Upper lobe of left lung (tissue), 6 donors: ENCODE results near the gene DENND1A. TPM values are rescaled to one million over a fixed set of nuclear protein-coding genes. Genes with fewer than 3 reads are reported as not detected.

Experiments
- ATAC-seq, 2 donors: fragments of 200-7000 bp; cut with Tn5 transposase; one replicate each; pipeline ENCODE4 v1.9.1; 2022; ENCODE audit warnings: mild to moderate bottlenecking in 2 of 2, moderate library complexity in 2 of 2; ENCODE audit not compliant: low FRiP score in 2 of 2
- DNase-seq, 2 donors: peaks; one replicate each; pipeline ENCODE4 v3.0.0-alpha.2; 2019 to 2020
- H3K27ac ChIP-seq, 4 donors: fragments of 200-600 bp; sonication (generic); one replicate each; pipeline ENCODE4 v1.5.1; 2016 to 2019
- H3K27me3 ChIP-seq, 4 donors: fragments of 200-600 bp; sonication (generic); one replicate each; pipeline ENCODE4 v1.5.1; 2017 to 2019
- H3K36me3 ChIP-seq, 4 donors: fragments of 200-600 bp; sonication (generic); one replicate each; pipeline ENCODE4 v1.5.1; 2016 to 2019
- H3K4me1 ChIP-seq, 4 donors: fragments of 200-600 bp; sonication (generic); one replicate each; pipeline ENCODE4 v1.5.1; 2018 to 2019
- H3K4me3 ChIP-seq, 4 donors: fragments of 200-600 bp; sonication (generic); one replicate each; pipeline ENCODE4 v1.5.1; 2017 to 2019; ENCODE audit warnings: mild to moderate bottlenecking in 2 of 4, moderate library complexity in 1 of 4
- H3K9me3 ChIP-seq, 4 donors: fragments of 200-600 bp; sonication (generic); one replicate each; pipeline ENCODE4 v1.5.1; 2018 to 2019
- CTCF ChIP-seq, 6 experiments: fragments of 450-650 bp in 4 of 6; fragments of 200-600 bp in 2 of 6; sonication (generic) in 2 of 6; IDR thresholded peaks; one replicate each; pipeline ENCODE4 v1.5.1; 2016 to 2019; ENCODE audit warnings: antibody characterized with exemption in 6 of 6
- EP300 ChIP-seq, 4 donors: sonication (generic); formaldehyde crosslinking; IDR thresholded peaks; one replicate each; pipeline ENCODE4 v1.5.1; 2017; ENCODE audit warnings: antibody characterized with exemption in 4 of 4, control low read depth in 2 of 4
- POLR2A ChIP-seq, 4 donors: fragments of 450-650 bp; IDR thresholded peaks; one replicate each; pipeline ENCODE4 v1.5.1; 2016 to 2017; ENCODE audit warnings: antibody characterized with exemption in 4 of 4, mild to moderate bottlenecking in 2 of 4
- POLR2AphosphoS5 ChIP-seq, 2 donors: sonication (generic); formaldehyde crosslinking; IDR thresholded peaks; one replicate each; pipeline ENCODE4 v1.5.1; 2017; ENCODE audit warnings: antibody characterized with exemption in 2 of 2
- WGBS, 2 donors: methylation state at CpG; one replicate each; pipeline ENCODE4 v1.1.5; 2017 to 2018; 5-methylcytosine and 5-hydroxymethylcytosine counted together
- total RNA-seq, 6 donors: library from RNA; depleted of rRNA in 4 of 6; stranded (reverse); fragments of >200 nt in 4 of 6; gene quantifications; one replicate each; pipeline versions ENCODE4 v1.1.0 to v1.2.1, GENCODE V29; 2016 to 2021
- donor health status: DM: no; HTN: no; CAD: no; lungs with moderate emphysema.
- donor health status: DM: no; HTN: yes; CAD: no; lungs with severe emphysema.

The DENND1A gene
- total RNA-seq, 6 donors from 2014 or later = 9.8 to 46.1 (median 16.0) TPM

GRCh38 chr9:123359546-123359945, 570.4 kb downstream of the DENND1A start:
- no peak for DNase-seq
- H3K9me3 ChIP-seq = no peaks in the 10 kb centered on the region
- no peak for ATAC-seq
- H3K36me3 ChIP-seq = no peaks in the 10 kb centered on the region
- no peaks in the 10 kb centered on the region for H3K27me3 ChIP-seq
- WGBS, 2 donors = 57 to 66% methylated on average over 3 of the region's 3 CpGs
- H3K27ac ChIP-seq = no peak overlapping the region
- no peak overlapping the region for H3K4me3 ChIP-seq
- TF ChIP-seq POLR2AphosphoS5 (IDR thresholded peaks at IDR 0.05) (no peak), CTCF (IDR thresholded peaks at IDR 0.05) (no peak), POLR2A (IDR thresholded peaks at IDR 0.05) (no peak), EP300 (IDR thresholded peaks at IDR 0.05) (no peak)
- H3K4me1 ChIP-seq = peaks cover 0 to 6% (median 2%) of the 10 kb centered on the region in 4 donors

DNA sequence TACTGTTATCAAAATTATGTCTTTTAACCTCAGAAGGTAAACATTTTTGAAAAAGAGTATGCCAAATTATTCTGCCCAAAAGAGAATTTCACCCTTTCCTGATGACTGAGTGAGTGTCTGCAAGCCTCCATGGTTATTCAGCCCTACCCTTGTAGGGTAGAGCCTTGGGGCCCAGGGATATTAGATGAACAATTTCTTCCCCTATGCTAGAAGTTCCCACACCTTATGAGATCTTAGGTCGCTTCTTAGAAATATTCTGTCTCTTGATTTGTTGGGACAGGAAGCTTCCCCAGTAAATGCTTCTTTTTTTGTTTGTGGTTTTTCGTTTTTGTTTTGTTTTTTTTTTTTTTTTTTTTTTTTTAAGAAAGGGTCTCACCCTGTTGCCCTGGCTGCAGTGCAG, 570.8 kb downstream of the DENND1A start:
- no peaks in the 10 kb centered on the region for H3K9me3 ChIP-seq
- no peaks in the 10 kb centered on the region for H3K36me3 ChIP-seq
- no peak for TF ChIP-seq POLR2A (IDR thresholded peaks at IDR 0.05)
- no peak for TF ChIP-seq CTCF (IDR thresholded peaks at IDR 0.05)
- no peak overlapping the region for H3K4me3 ChIP-seq
- DNase-seq = no peak
- no peak for ATAC-seq
- H3K27ac ChIP-seq = no peak overlapping the region
- H3K27me3 ChIP-seq = no peaks in the 10 kb centered on the region
- H3K4me1 ChIP-seq = peaks cover 0 to 9% (median 4%) of the 10 kb centered on the region in 4 donors
- WGBS, 2 donors = 58 to 60% methylated on average over 2 of the region's 2 CpGs

DNA sequence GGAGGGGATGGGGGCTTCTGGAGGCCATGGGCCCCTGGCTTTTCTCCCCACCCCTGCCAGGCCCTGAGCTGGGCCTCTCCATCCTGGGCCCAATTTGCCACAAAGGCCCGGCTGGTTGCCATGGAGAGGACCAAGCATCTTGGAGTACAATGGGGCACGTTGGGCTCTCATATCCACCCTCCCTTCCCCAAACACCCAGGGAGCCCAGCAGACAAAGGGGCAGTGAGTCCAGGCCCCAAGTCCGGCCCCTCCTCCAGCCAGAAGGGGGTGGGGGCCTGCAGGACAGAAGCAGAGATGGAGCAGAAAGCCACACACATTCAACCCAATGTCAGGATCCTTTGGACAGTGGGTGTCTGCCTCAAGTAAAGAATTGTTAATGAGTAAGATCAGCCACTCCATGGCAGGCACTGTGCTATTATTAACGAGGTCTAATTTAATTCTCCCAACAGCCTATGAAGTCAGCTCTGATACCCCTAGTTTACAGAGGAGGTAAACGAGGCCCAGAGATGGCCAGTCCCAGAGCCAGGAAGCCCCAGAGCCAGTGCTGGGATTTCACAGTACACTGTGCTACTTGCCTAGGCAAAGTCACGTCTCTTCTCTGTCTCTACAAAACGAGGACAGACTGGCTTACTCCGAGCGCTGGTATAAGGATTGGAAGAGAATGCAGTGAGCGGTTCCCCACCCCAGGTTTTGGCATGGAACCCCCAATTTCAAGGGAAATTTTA, 571.6 kb downstream of the DENND1A start:
- Histone ChIP-seq H3K36me3 (no peaks in the 10 kb centered on the region), H3K4me1 (peaks cover 0 to 13% (median 6%) of the 10 kb centered on the region in 4 donors), H3K27me3 (no peaks in the 10 kb centered on the region), H3K9me3 (no peaks in the 10 kb centered on the region), H3K4me3 (no peak overlapping the region), H3K27ac (no peak overlapping the region)
- ATAC-seq = no peak
- TF ChIP-seq EP300 (IDR thresholded peaks at IDR 0.05) (no peak), POLR2A (IDR thresholded peaks at IDR 0.05) (no peak), CTCF (IDR thresholded peaks at IDR 0.05) (no peak), POLR2AphosphoS5 (IDR thresholded peaks at IDR 0.05) (no peak)
- no peak for DNase-seq
- WGBS, 2 donors = 82 to 83% methylated on average over 7 to 10 of the region's 10 CpGs

DNA sequence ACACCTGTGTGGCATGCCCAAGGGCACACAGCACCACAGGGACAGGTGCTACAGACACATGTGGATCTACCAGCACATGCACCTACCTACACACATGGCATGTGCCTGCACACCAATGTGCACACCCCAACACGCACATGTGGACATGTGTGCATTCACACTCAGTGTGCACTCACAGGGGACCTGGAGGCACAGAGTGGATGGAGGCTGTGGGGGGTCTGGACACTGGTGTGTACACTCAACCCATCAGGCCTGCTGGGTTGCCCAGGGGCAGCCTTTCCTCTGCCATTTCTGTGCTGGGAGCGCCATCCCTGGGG, 572.2 kb downstream of the DENND1A start:
- Histone ChIP-seq H3K27ac (no peak overlapping the region), H3K36me3 (no peaks in the 10 kb centered on the region), H3K27me3 (no peaks in the 10 kb centered on the region), H3K4me3 (no peak overlapping the region), H3K9me3 (no peaks in the 10 kb centered on the region), H3K4me1 (peaks cover 0 to 13% (median 6%) of the 10 kb centered on the region in 4 donors)
- WGBS, 2 donors = 100% methylated on average over 2 of the region's 2 CpGs; no CpG with 5 or more reads in 1 of the 2 donors
- DNase-seq (no peak), ATAC-seq (no peak)
- TF ChIP-seq POLR2A (IDR thresholded peaks at IDR 0.05) = no peak
- no peak for TF ChIP-seq EP300 (IDR thresholded peaks at IDR 0.05)
- TF ChIP-seq POLR2AphosphoS5 (IDR thresholded peaks at IDR 0.05) = no peak
- no peak for TF ChIP-seq CTCF (IDR thresholded peaks at IDR 0.05)
